CD4-positive, alpha-beta memory T cell (primary cell): ENCODE data around the gene FOXK2. TPM values are rescaled to one million over a fixed set of nuclear protein-coding genes. Genes with fewer than 3 reads are reported as not detected.
"Not testable (repeated sequence)": the region's sequence is repeated elsewhere in the genome, so short reads cannot be mapped to it uniquely, and the experiment has no call there.

ENCODE experiments used
- CTCF ChIA-PET: fragments of 350-600 bp; sonication (Branson Sonifier 250); formaldehyde crosslinking; loops from one replicate; lab custom pipeline; 2021; ENCODE audit warnings: inconsistent platforms; ENCODE audit not compliant: partially characterized antibody; lab: Charles Lee
- POLR2A ChIA-PET: fragments of 350-600 bp; sonication (Branson Sonifier 250); formaldehyde crosslinking; loops from one replicate; lab custom pipeline; 2021; ENCODE audit not compliant: partially characterized antibody; lab: Charles Lee
- DNase-seq, 5 donors: peaks; one replicate each; pipeline versions ENCODE4 v3.0.0 to v3.0.0-alpha.2; 2020 to 2022; ENCODE audit warnings: mixed read lengths in 1 of 5
- H3K27ac ChIP-seq: one replicate; pipeline ENCODE4 v1.7.0; 2013; ENCODE audit warnings: low read depth, low read length
- H3K27me3 ChIP-seq: 2 replicates; pipeline ENCODE4 v1.7.0; 2013; ENCODE audit warnings: mild to moderate bottlenecking, low read length, moderate library complexity; ENCODE audit not compliant: insufficient read depth
- H3K36me3 ChIP-seq: 2 replicates; pipeline ENCODE4 v1.7.0; 2013; ENCODE audit warnings: mild to moderate bottlenecking, low read length, moderate library complexity; ENCODE audit not compliant: insufficient read depth
- H3K4me1 ChIP-seq: 2 replicates; pipeline ENCODE4 v1.7.0; 2013; ENCODE audit warnings: mild to moderate bottlenecking, low read length, moderate library complexity; ENCODE audit not compliant: insufficient read depth
- H3K4me3 ChIP-seq, 2 donors: one replicate each; pipeline ENCODE4 v1.7.0; 2013; ENCODE audit warnings: low read length in 2 of 2, mild to moderate bottlenecking in 1 of 2
- H3K9me3 ChIP-seq, 2 donors: one replicate each; pipeline ENCODE4 v1.7.0; 2013; ENCODE audit warnings: low read length in 2 of 2, control low read depth in 1 of 2; ENCODE audit not compliant: control insufficient read depth in 1 of 2
- H3K27ac Mint-ChIP-seq, 7 donors: one replicate each; pipeline ENCODE4 v1.8.0; 2020 to 2021; ENCODE audit warnings: mixed read lengths in 7 of 7, mild to moderate bottlenecking in 6 of 7, inconsistent platforms in 3 of 7, moderate library complexity in 3 of 7
- H3K27me3 Mint-ChIP-seq, 2 donors: one replicate each; pipeline ENCODE4 v1.8.0; 2020 to 2021; ENCODE audit warnings: mixed read lengths in 2 of 2
- H3K36me3 Mint-ChIP-seq, 2 donors: one replicate each; pipeline ENCODE4 v1.8.0; 2020 to 2021; ENCODE audit warnings: mixed read lengths in 2 of 2, inconsistent platforms in 1 of 2, mild to moderate bottlenecking in 1 of 2
- H3K4me1 Mint-ChIP-seq, 4 donors: one replicate each; pipeline ENCODE4 v1.8.0; 2020 to 2021; ENCODE audit warnings: mixed read lengths in 4 of 4, mild to moderate bottlenecking in 1 of 4
- H3K4me3 Mint-ChIP-seq, 8 donors: one replicate each; pipeline ENCODE4 v1.8.0; 2020 to 2021; ENCODE audit warnings: mixed read lengths in 8 of 8, mild to moderate bottlenecking in 7 of 8, moderate library complexity in 6 of 8, inconsistent platforms in 3 of 8
- H3K9me3 Mint-ChIP-seq, 8 donors: one replicate each; pipeline ENCODE4 v1.8.0; 2020 to 2021; ENCODE audit warnings: mixed read lengths in 8 of 8, mild to moderate bottlenecking in 5 of 8, inconsistent platforms in 3 of 8, moderate library complexity in 1 of 8
- intact Hi-C: fragments of 100-400 bp; cut with micrococcal nuclease; formaldehyde crosslinking; loops from one replicate; pipeline ENCODE4 v1.15.1; 2023
- polyA plus RNA-seq, 2 donors: library from polyadenylated mRNA; unstranded; fragments of 300-500 nt; fragmentation: Illumina TruSeq; gene quantifications; one replicate each; pipeline ENCODE4 v1.2.3, GENCODE V29; 2021
- total RNA-seq, 2 experiments: library from RNA; stranded (reverse); gene quantifications; one replicate each; pipeline ENCODE4 v1.2.3, GENCODE V29; 2021

Gene FOXK2
- total and polyA plus RNA-seq, 4 experiments from 2014 or later, result 1.3 to 57.5 (median 29.1) TPM

- Histone ChIP-seq H3K27ac (no peak overlapping the region), H3K9me3 (no peaks in the 10 kb centered on the region), H3K36me3 (no peaks in the 10 kb centered on the region), H3K4me1 (peaks cover 26% of the 10 kb centered on the region), H3K27me3 (no peaks in the 10 kb centered on the region), H3K4me3 (no peak overlapping the region)
- intact Hi-C loops, result no loop called here
- H3K36me3 Mint-ChIP-seq, result no peaks in the 10 kb centered on the region
- CTCF ChIA-PET, result interaction anchor here (0.7 to 2.8 kb wide), 16 partner anchors 8 to 383 kb away, joined by 3 to 18 read pairs (median 4); no protein-coding TSS in a partner anchor
- no peaks in the 10 kb centered on the region for H3K27me3 Mint-ChIP-seq
- H3K4me3 Mint-ChIP-seq, result no peak overlapping the region
- peak overlapping the region in 1 of 7 donors; percentile 46 for H3K27ac Mint-ChIP-seq
- no peak for DNase-seq
- H3K4me1 Mint-ChIP-seq, result peaks cover 18 to 51% (median 31%) of the 10 kb centered on the region in 4 donors
- POLR2A ChIA-PET, result interaction anchor here (0.5 to 0.7 kb wide), 2 partner anchors 9 to 34 kb away, joined by 3 to 4 read pairs; partner anchors contain the start of gene FOXK2
- no peaks in the 10 kb centered on the region for H3K9me3 Mint-ChIP-seq
Measured at GRCh38 chr17:82553210-82553930, 33.8 kb downstream of the FOXK2 start.

- Mint-ChIP-seq H3K4me1 (peaks cover 16 to 61% (median 23%) of the 10 kb centered on the region in 4 donors), H3K27ac (peak overlapping the region in 1 of 7 donors; percentile 37)
- H3K27me3 Mint-ChIP-seq, H3K4me3 ChIP-seq, H3K36me3 ChIP-seq, H3K27me3 ChIP-seq, H3K9me3 Mint-ChIP-seq, H3K9me3 ChIP-seq, H3K27ac ChIP-seq, H3K4me3 Mint-ChIP-seq, POLR2A ChIA-PET, DNase-seq, H3K36me3 Mint-ChIP-seq, intact Hi-C loops, CTCF ChIA-PET: not testable (repeated sequence)
- peaks cover 31% of the 10 kb centered on the region for H3K4me1 ChIP-seq
Measured at GRCh38 chr17:82557510-82557909, 38.0 kb downstream of the FOXK2 start.

- H3K27ac ChIP-seq, result no peak overlapping the region
- H3K36me3 ChIP-seq, result peaks cover under 1% of the 10 kb centered on the region
- H3K27ac Mint-ChIP-seq, result no peak overlapping the region
- intact Hi-C loops, result no loop called here
- H3K4me1 ChIP-seq, result peaks cover 24% of the 10 kb centered on the region
- no peak overlapping the region for H3K4me3 ChIP-seq
- no peak overlapping the region for H3K4me3 Mint-ChIP-seq
- H3K9me3 Mint-ChIP-seq, result no peaks in the 10 kb centered on the region
- no peaks in the 10 kb centered on the region for H3K27me3 Mint-ChIP-seq
- no peaks in the 10 kb centered on the region for H3K27me3 ChIP-seq
- no peaks in the 10 kb centered on the region for H3K9me3 ChIP-seq
- H3K4me1 Mint-ChIP-seq, result peaks cover 13 to 54% (median 16%) of the 10 kb centered on the region in 4 donors
- peaks cover 0 to 9% of the 10 kb centered on the region in 2 donors for H3K36me3 Mint-ChIP-seq
- ChIA-PET POLR2A (no interaction called here), CTCF (interaction anchor here (2.4 kb wide), 1 partner anchor 9 kb away, joined by 7 read pairs; no protein-coding TSS in a partner anchor)
- no peak for DNase-seq
Measured at GRCh38 chr17:82559566-82560251, 40.2 kb downstream of the FOXK2 start.

GRCh38 chr17:82560252-82560642, 40.7 kb downstream of the FOXK2 start:
- no peaks in the 10 kb centered on the region for H3K27me3 Mint-ChIP-seq
- H3K27me3 ChIP-seq, result no peaks in the 10 kb centered on the region
- POLR2A ChIA-PET, result no interaction called here
- H3K9me3 ChIP-seq, result no peaks in the 10 kb centered on the region
- no peaks in the 10 kb centered on the region for H3K9me3 Mint-ChIP-seq
- H3K4me3 ChIP-seq, result no peak overlapping the region
- CTCF ChIA-PET, result interaction anchor here (2.4 kb wide), 1 partner anchor 9 kb away, joined by 7 read pairs; no protein-coding TSS in a partner anchor
- peaks cover 21% of the 10 kb centered on the region for H3K4me1 ChIP-seq
- peaks cover 4 to 14% of the 10 kb centered on the region in 2 donors for H3K36me3 Mint-ChIP-seq
- peak overlapping the region in 1 of 7 donors; percentile 71 for H3K27ac Mint-ChIP-seq
- no peak overlapping the region for H3K4me3 Mint-ChIP-seq
- intact Hi-C loops, result no loop called here
- H3K27ac ChIP-seq, result no peak overlapping the region
- H3K4me1 Mint-ChIP-seq, result peaks cover 13 to 48% (median 16%) of the 10 kb centered on the region in 4 donors
- H3K36me3 ChIP-seq, result peaks cover 6% of the 10 kb centered on the region
- DNase-seq, result no peak

GRCh38 chr17:82560802-82561428, 41.4 kb downstream of the FOXK2 start:
- H3K9me3 Mint-ChIP-seq, result no peaks in the 10 kb centered on the region
- peak overlapping the region in 1 of 8 donors; percentile 10 for H3K4me3 Mint-ChIP-seq
- peak overlapping the region in 4 of 7 donors; percentile 36 to 81 (median 75) for H3K27ac Mint-ChIP-seq
- no peak overlapping the region for H3K4me3 ChIP-seq
- H3K36me3 ChIP-seq, result peaks cover 10% of the 10 kb centered on the region
- intact Hi-C loops, result no loop called here
- no peaks in the 10 kb centered on the region for H3K27me3 Mint-ChIP-seq
- CTCF ChIA-PET, result interaction anchor here (2.4 kb wide), 1 partner anchor 10 kb away, joined by 7 read pairs; no protein-coding TSS in a partner anchor
- H3K9me3 ChIP-seq, result no peaks in the 10 kb centered on the region
- H3K4me1 Mint-ChIP-seq, result peaks cover 13 to 48% (median 15%) of the 10 kb centered on the region in 4 donors
- no peak for DNase-seq
- H3K27ac ChIP-seq, result no peak overlapping the region
- POLR2A ChIA-PET, result no interaction called here
- H3K36me3 Mint-ChIP-seq, result peaks cover 4 to 20% of the 10 kb centered on the region in 2 donors
- peaks cover 21% of the 10 kb centered on the region for H3K4me1 ChIP-seq
- no peaks in the 10 kb centered on the region for H3K27me3 ChIP-seq

- no peaks in the 10 kb centered on the region for H3K27me3 Mint-ChIP-seq
- peaks cover 4 to 22% of the 10 kb centered on the region in 2 donors for H3K36me3 Mint-ChIP-seq
- H3K4me3 Mint-ChIP-seq, result peak overlapping the region in 1 of 8 donors; percentile 10
- H3K27ac Mint-ChIP-seq, result peak overlapping the region in 4 of 7 donors; percentile 4 to 76 (median 42)
- H3K4me1 Mint-ChIP-seq, result peaks cover 13 to 48% (median 15%) of the 10 kb centered on the region in 4 donors
- intact Hi-C loops, result no loop called here
- no peak overlapping the region for H3K4me3 ChIP-seq
- peaks cover 10% of the 10 kb centered on the region for H3K36me3 ChIP-seq
- ChIA-PET CTCF (interaction anchor here (2.4 kb wide), 1 partner anchor 10 kb away, joined by 7 read pairs; no protein-coding TSS in a partner anchor), POLR2A (interaction anchor here (0.7 kb wide), 1 partner anchor 8 kb away, joined by 3 read pairs; no protein-coding TSS in a partner anchor)
- no peak for DNase-seq
- H3K27ac ChIP-seq, result no peak overlapping the region
- no peaks in the 10 kb centered on the region for H3K9me3 ChIP-seq
- no peaks in the 10 kb centered on the region for H3K27me3 ChIP-seq
- no peaks in the 10 kb centered on the region for H3K9me3 Mint-ChIP-seq
- peaks cover 21% of the 10 kb centered on the region for H3K4me1 ChIP-seq
Measured at GRCh38 chr17:82561429-82562035, 42.0 kb downstream of the FOXK2 start.
